SK-N-MC (cell line): ENCODE results near the gene ACTR8.

Experiments used
- DNase-seq: peaks from one replicate; pipeline ENCODE4 v3.0.0-alpha.2; 2011; ENCODE audit warnings: low read depth, low spot score
- H3K27ac ChIP-seq: fragments of 200-600 bp; sonication (generic); 2 replicates; pipeline ENCODE4 v1.5.1; 2016; ENCODE audit warnings: mixed run types
- H3K36me3 ChIP-seq: fragments of 200-600 bp; sonication (generic); 2 replicates; pipeline ENCODE4 v1.6.1; 2017; ENCODE audit warnings: antibody characterized with exemption, low read length, mixed read lengths; ENCODE audit not compliant: insufficient read depth
- H3K4me3 ChIP-seq: fragments of 200-600 bp; sonication (generic); 2 replicates; pipeline ENCODE4 v1.5.1; 2016
- H3K9ac ChIP-seq: fragments of 200-600 bp; sonication (generic); 2 replicates; pipeline ENCODE4 v1.8.0; 2017; ENCODE audit warnings: mixed run types, mixed read lengths; ENCODE audit not compliant: insufficient read length
- H3K9me3 ChIP-seq: fragments of 200-600 bp; sonication (generic); 2 replicates; pipeline ENCODE4 v1.6.1; 2017; ENCODE audit warnings: low read depth, mild to moderate bottlenecking, antibody characterized with exemption, low read length, moderate library complexity, mixed read lengths
- EZH2 ChIP-seq: fragments of 200-600 bp; sonication (generic); IDR thresholded peaks from one replicate; pipeline ENCODE4 v1.6.1; 2017; ENCODE audit warnings: antibody characterized with exemption
- FOXP2 ChIP-seq: optimal IDR thresholded peaks from 2 replicates; pipeline ENCODE3; 2011; ENCODE audit warnings: mild to moderate bottlenecking, moderate library complexity; ENCODE audit not compliant: insufficient read depth; ENCODE audit errors: extremely low read length, control extremely low read depth
- POLR2AphosphoS5 ChIP-seq: IDR thresholded peaks from 2 replicates; pipeline ENCODE4 v1.6.1; 2012; ENCODE audit warnings: mild to moderate bottlenecking, low read depth, low read length, borderline replicate concordance

The ACTR8 gene

GRCh38 chr3:53830944-53831343, 51.0 kb downstream of the ACTR8 start:
- Histone ChIP-seq H3K36me3 (no peaks in the 10 kb centered on the region), H3K27ac (no peak overlapping the region), H3K9ac (no peak overlapping the region), H3K9me3 (no peaks in the 10 kb centered on the region), H3K4me3 (no peak overlapping the region)
- DNase-seq: no peak
- no peak for TF ChIP-seq POLR2AphosphoS5
- no peak for TF ChIP-seq FOXP2
- TF ChIP-seq EZH2: no peak

- TF ChIP-seq FOXP2 (no peak), EZH2 (no peak), POLR2AphosphoS5 (no peak)
- Histone ChIP-seq H3K27ac (no peak overlapping the region), H3K36me3 (no peaks in the 10 kb centered on the region), H3K9me3 (no peaks in the 10 kb centered on the region), H3K4me3 (no peak overlapping the region), H3K9ac (no peak overlapping the region)
- DNase-seq: no peak
These were observed 52.3 kb downstream of the ACTR8 start for GRCh38 chr3:53829605-53830004.

- Histone ChIP-seq H3K4me3 (no peak overlapping the region), H3K9me3 (no peaks in the 10 kb centered on the region), H3K9ac (no peak overlapping the region), H3K36me3 (no peaks in the 10 kb centered on the region), H3K27ac (no peak overlapping the region)
- no peak for TF ChIP-seq FOXP2
- no peak for TF ChIP-seq EZH2
- no peak for TF ChIP-seq POLR2AphosphoS5
- DNase-seq: no peak
These were observed 53.4 kb downstream of the ACTR8 start for GRCh38 chr3:53828581-53828980.

GRCh38 chr3:53826048-53826447, 55.9 kb downstream of the ACTR8 start:
- Histone ChIP-seq H3K9me3 (no peaks in the 10 kb centered on the region), H3K36me3 (no peaks in the 10 kb centered on the region), H3K27ac (no peak overlapping the region), H3K9ac (no peak overlapping the region), H3K4me3 (no peak overlapping the region)
- TF ChIP-seq FOXP2 (no peak), EZH2 (no peak), POLR2AphosphoS5 (no peak)
- no peak for DNase-seq

GRCh38 chr3:53824795-53825194, 57.2 kb downstream of the ACTR8 start:
- TF ChIP-seq FOXP2 (no peak), EZH2 (no peak), POLR2AphosphoS5 (no peak)
- H3K4me3 ChIP-seq: no peak overlapping the region
- H3K36me3 ChIP-seq: no peaks in the 10 kb centered on the region
- DNase-seq: no peak
- no peaks in the 10 kb centered on the region for H3K9me3 ChIP-seq
- H3K27ac ChIP-seq: no peak overlapping the region
- H3K9ac ChIP-seq: no peak overlapping the region

GRCh38 chr3:53823956-53824657, 57.8 kb downstream of the ACTR8 start:
- no peak for DNase-seq
- Histone ChIP-seq H3K36me3 (no peaks in the 10 kb centered on the region), H3K9ac (no peak overlapping the region), H3K27ac (no peak overlapping the region), H3K4me3 (no peak overlapping the region), H3K9me3 (no peaks in the 10 kb centered on the region)
- TF ChIP-seq EZH2 (no peak), POLR2AphosphoS5 (no peak), FOXP2 (no peak)

GRCh38 chr3:53823026-53823955, 58.7 kb downstream of the ACTR8 start:
- H3K4me3 ChIP-seq: no peak overlapping the region
- DNase-seq: no peak
- TF ChIP-seq FOXP2 (no peak), POLR2AphosphoS5 (no peak), EZH2 (no peak)
- no peak overlapping the region for H3K27ac ChIP-seq
- H3K36me3 ChIP-seq: no peaks in the 10 kb centered on the region
- H3K9me3 ChIP-seq: no peaks in the 10 kb centered on the region
- H3K9ac ChIP-seq: no peak overlapping the region

GRCh38 chr3:53822331-53822741, 59.6 kb downstream of the ACTR8 start:
- no peak overlapping the region for H3K27ac ChIP-seq
- H3K4me3 ChIP-seq: no peak overlapping the region
- no peak for DNase-seq
- no peaks in the 10 kb centered on the region for H3K9me3 ChIP-seq
- no peaks in the 10 kb centered on the region for H3K36me3 ChIP-seq
- no peak overlapping the region for H3K9ac ChIP-seq
- no peak for TF ChIP-seq POLR2AphosphoS5
- no peak for TF ChIP-seq FOXP2
- no peak for TF ChIP-seq EZH2
